Measurements from ENCODE around the gene FHOD1. TPM values are rescaled to one million over a fixed set of nuclear protein-coding genes. Genes with fewer than 3 reads are reported as not detected.

Gene FHOD1
- total RNA-seq, 1 donor from 2014 or later, result 17.2 TPM

DNA sequence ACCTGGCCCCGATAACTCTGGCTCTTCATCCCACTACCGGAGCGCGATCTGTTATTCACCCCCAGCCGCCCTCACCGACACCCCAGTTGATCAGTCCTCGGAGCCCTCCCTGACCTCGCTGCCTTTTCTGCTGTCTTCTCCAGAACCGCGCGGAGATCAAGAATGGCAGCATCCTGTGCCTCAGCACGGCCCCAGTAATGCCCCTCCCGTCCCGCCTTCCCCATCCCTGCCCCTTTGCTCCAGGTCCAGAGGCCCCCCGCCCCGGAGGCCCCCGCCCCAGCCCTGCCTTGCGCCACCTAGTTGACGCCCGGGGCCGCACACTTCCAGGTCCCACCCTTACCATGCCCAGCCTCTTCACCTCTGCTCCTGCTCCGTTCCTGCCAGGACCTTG, 47.5 kb downstream of the FHOD1 start:
- no peak overlapping the region for H3K27ac ChIP-seq
- H3K4me3 ChIP-seq, result peak overlapping the region; percentile 32 to 46
- intact Hi-C loops (cut with DNase I), result loop anchor here (5.0 kb wide), 1 partner anchor 883 kb away; no protein-coding TSS in a partner anchor
- no peak for DNase-seq (ENCODE audit: extremely low spot score in 2 of 2)
- peaks cover 7 to 53% of the 10 kb centered on the region in 2 donors for H3K36me3 ChIP-seq
- TF ChIP-seq, protein P1, sequence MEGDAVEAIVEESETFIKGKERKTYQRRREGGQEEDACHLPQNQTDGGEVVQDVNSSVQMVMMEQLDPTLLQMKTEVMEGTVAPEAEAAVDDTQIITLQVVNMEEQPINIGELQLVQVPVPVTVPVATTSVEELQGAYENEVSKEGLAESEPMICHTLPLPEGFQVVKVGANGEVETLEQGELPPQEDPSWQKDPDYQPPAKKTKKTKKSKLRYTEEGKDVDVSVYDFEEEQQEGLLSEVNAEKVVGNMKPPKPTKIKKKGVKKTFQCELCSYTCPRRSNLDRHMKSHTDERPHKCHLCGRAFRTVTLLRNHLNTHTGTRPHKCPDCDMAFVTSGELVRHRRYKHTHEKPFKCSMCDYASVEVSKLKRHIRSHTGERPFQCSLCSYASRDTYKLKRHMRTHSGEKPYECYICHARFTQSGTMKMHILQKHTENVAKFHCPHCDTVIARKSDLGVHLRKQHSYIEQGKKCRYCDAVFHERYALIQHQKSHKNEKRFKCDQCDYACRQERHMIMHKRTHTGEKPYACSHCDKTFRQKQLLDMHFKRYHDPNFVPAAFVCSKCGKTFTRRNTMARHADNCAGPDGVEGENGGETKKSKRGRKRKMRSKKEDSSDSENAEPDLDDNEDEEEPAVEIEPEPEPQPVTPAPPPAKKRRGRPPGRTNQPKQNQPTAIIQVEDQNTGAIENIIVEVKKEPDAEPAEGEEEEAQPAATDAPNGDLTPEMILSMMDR (IDR thresholded peaks at IDR 0.05), result no peak
- TF ChIP-seq POLR2AphosphoS5 (IDR thresholded peaks at IDR 0.05; ENCODE audit: insufficient read depth in 1 of 2, low read depth in 1 of 2) (no peak), POLR2A (IDR thresholded peaks at IDR 0.05) (no peak)
- no peaks in the 10 kb centered on the region for H3K27me3 ChIP-seq
- H3K9me3 ChIP-seq, result no peaks in the 10 kb centered on the region
- peaks cover 13% of the 10 kb centered on the region for H3K4me1 ChIP-seq

DNA sequence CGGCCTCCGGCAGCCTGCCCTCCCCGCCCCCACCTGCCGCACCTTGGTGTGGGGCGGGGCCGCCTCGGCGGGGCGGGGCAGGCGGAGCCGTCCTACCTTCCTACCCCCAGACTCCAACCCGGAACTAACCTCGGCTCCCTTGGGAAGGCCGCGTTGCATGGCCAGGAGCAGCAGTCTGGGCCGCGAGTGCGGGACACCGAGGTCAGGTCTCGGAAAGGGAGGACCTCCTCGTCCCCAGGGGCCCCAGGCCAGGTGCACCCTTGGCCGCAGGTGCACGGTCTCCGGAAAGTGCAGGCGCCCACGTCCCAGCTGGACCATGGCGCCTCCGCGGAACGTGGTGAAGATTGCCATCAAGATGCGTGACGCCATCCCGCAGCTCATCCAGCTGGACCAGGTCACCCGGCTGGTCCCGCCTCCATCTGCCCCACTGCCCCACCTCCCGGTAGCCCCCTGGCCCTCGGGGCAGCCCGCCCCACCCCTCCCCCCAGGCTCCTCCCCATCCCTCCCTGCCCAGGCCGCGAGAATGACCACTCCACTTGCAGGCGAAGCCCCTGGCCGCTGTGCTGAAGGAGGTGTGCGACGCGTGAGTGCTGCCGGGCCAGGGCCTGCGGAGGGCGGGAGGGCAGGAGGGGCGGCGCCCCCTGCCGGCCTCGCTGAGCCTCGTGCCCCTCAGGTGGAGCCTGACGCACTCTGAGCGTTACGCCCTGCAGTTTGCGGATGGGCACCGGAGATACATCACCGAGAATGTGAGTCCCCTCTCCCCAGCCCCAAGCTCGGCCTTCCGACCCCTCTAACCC, 48.1 kb downstream of the FHOD1 start, which contains the start of gene ELMO3:
Gene ELMO3, plus strand, starts transcription at position 121 of the 797 bp plus-strand sequence. Its CDS starts 196 bp downstream, at position 317.
- intact Hi-C loops (cut with DNase I), result loop anchor here (5.0 kb wide), 1 partner anchor 882 kb away; no protein-coding TSS in a partner anchor
- peak within 1 kb of the TSS; percentile 38 for H3K27ac ChIP-seq
- no peaks in the 10 kb centered on the region for H3K27me3 ChIP-seq
- no peak for DNase-seq (ENCODE audit: extremely low spot score in 2 of 2)
- H3K4me1 ChIP-seq, result peaks cover 15% of the 10 kb centered on the region
- H3K9me3 ChIP-seq, result no peaks in the 10 kb centered on the region
- H3K36me3 ChIP-seq, result peaks cover 7 to 59% of the 10 kb centered on the region in 2 donors
- peak within 1 kb of the TSS; percentile 32 to 46 for H3K4me3 ChIP-seq
- TF ChIP-seq, protein P1 (IDR thresholded peaks at IDR 0.05), result peak in 1 of 3 experiments; percentile 12
- TF ChIP-seq POLR2A (IDR thresholded peaks at IDR 0.05) (no peak), POLR2AphosphoS5 (IDR thresholded peaks at IDR 0.05; ENCODE audit: insufficient read depth in 1 of 2, low read depth in 1 of 2) (peak in 1 of 2 donors; percentile 36)

DNA sequence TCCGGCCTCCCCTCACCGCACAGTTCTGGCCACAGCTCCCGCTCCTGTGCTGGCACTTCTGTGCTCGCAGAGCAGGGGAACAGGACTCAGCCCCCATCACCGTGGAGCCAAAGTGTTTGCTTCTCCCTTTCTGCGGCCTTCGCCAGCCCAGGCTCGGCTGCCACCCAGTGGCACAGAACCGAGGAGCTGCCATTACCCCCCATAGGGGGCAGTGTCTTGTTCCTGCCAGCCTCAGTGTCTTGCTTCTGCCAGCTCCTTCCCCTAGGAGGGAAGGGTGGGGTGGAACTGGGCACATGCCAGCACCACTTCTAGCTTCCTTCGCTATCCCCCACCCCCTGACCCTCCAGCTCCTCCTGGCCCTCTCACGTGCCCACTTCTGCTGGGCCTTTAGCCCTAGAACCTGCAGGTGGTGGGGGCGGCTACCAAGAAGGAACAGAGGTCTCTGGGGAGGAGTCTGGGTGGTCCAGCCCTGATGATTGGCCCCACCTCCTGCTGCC, 49.0 kb downstream of the FHOD1 start:
- Histone ChIP-seq H3K27me3 (no peaks in the 10 kb centered on the region), H3K4me1 (peaks cover 24% of the 10 kb centered on the region), H3K27ac (peak overlapping the region; percentile 38), H3K9me3 (no peaks in the 10 kb centered on the region), H3K36me3 (peaks cover 7 to 61% of the 10 kb centered on the region in 2 donors), H3K4me3 (no peak overlapping the region)
- DNase-seq (ENCODE audit: extremely low spot score in 2 of 2), result no peak
- TF ChIP-seq POLR2A (IDR thresholded peaks at IDR 0.05), result no peak
- TF ChIP-seq, protein P1 (IDR thresholded peaks at IDR 0.05), result peak in 2 of 3 experiments; percentile 22 to 30
- no peak for TF ChIP-seq POLR2AphosphoS5 (IDR thresholded peaks at IDR 0.05; ENCODE audit: insufficient read depth in 1 of 2, low read depth in 1 of 2)
- intact Hi-C loops (cut with DNase I), result loop anchor here (5.0 kb wide), 1 partner anchor 881 kb away; no protein-coding TSS in a partner anchor

DNA sequence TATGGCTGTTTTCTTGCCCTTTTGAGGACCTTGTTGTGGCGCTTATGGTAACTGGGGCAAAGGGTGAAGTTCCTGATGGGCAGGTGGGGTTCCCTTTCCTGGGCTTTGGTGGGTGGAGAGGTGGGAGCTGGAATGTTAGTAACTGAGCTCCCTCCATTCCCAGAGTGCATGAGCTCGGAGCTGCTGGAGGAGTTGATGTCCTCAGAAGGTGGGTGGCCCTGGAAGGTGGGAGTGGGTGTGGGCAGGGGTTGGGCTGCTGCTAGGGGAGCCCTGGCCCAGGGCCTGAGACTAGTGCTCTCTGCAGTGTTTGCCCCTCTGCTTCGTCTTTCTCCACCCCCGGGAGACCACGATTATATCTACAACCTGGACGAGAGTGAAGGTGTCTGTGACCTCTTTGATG, 49.6 kb downstream of the FHOD1 start:
- Histone ChIP-seq H3K9me3 (no peaks in the 10 kb centered on the region), H3K36me3 (peaks cover 7 to 60% of the 10 kb centered on the region in 2 donors), H3K4me3 (no peak overlapping the region), H3K27me3 (no peaks in the 10 kb centered on the region), H3K4me1 (peaks cover 30% of the 10 kb centered on the region), H3K27ac (no peak overlapping the region)
- intact Hi-C loops (cut with DNase I), result loop anchor here (5.0 kb wide), 1 partner anchor 880 kb away; no protein-coding TSS in a partner anchor
- TF ChIP-seq POLR2A (IDR thresholded peaks at IDR 0.05), result no peak
- DNase-seq (ENCODE audit: extremely low spot score in 2 of 2), result no peak

DNA sequence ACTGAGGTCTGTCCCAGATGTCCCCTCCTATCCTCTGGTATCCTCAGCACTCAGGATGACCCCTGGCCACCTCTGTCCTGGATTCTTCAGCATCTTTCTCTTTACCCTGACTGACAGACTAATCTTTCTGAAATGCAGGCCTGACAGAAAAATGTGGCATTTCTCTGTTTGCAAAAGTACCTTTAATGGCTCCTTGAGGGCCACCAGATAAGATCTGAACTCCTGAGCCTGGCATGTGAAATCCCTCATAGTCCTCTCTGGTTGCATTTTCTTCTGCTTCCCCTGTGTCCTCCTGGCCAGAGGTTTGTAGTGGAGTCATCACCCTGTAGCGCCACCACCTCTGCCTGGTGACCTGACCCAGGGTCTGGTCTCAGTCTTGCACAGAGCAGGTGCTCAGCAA, 50.4 kb downstream of the FHOD1 start:
- H3K27me3 ChIP-seq, result no peaks in the 10 kb centered on the region
- DNase-seq (ENCODE audit: extremely low spot score in 2 of 2), result no peak
- intact Hi-C loops (cut with DNase I), result loop anchor here (5.0 kb wide), 1 partner anchor 880 kb away; no protein-coding TSS in a partner anchor
- no peak overlapping the region for H3K4me3 ChIP-seq
- no peak for TF ChIP-seq POLR2AphosphoS5 (IDR thresholded peaks at IDR 0.05; ENCODE audit: insufficient read depth in 1 of 2, low read depth in 1 of 2)
- TF ChIP-seq, protein P1 (IDR thresholded peaks at IDR 0.05), result no peak
- TF ChIP-seq POLR2A (IDR thresholded peaks at IDR 0.05), result no peak
- peaks cover 7 to 52% of the 10 kb centered on the region in 2 donors for H3K36me3 ChIP-seq
- peaks cover 34% of the 10 kb centered on the region for H3K4me1 ChIP-seq
- no peak overlapping the region for H3K27ac ChIP-seq
- H3K9me3 ChIP-seq, result no peaks in the 10 kb centered on the region

Data from vagina (tissue), 2 donors.